KMS-11 (cell line): Measurements from ENCODE around the gene PLA2G2F.

ENCODE experiments used
- H2AFZ ChIP-seq: fragments of 200-600 bp; sonication (generic); 2 replicates; pipeline ENCODE4 v1.6.1; 2016; ENCODE audit warnings: antibody characterized with exemption, mixed run types, low read depth
- H3K27ac ChIP-seq: fragments of 200-600 bp; sonication (generic); 2 replicates; pipeline ENCODE4 v1.6.1; 2016; ENCODE audit warnings: mild to moderate bottlenecking, mixed run types
- H3K27me3 ChIP-seq: fragments of 200-600 bp; sonication (generic); 2 replicates; pipeline ENCODE4 v1.6.1; 2017; ENCODE audit warnings: mild to moderate bottlenecking, low read depth, mixed run types, moderate library complexity; ENCODE audit not compliant: insufficient read depth
- H3K36me3 ChIP-seq: fragments of 200-600 bp; sonication (generic); 2 replicates; pipeline ENCODE4 v1.6.1; 2017; ENCODE audit warnings: mild to moderate bottlenecking, mixed run types; ENCODE audit not compliant: insufficient read depth
- H3K4me1 ChIP-seq: fragments of 200-600 bp; sonication (generic); 2 replicates; pipeline ENCODE4 v1.6.1; 2016; ENCODE audit warnings: mild to moderate bottlenecking, low read depth, mixed run types; ENCODE audit not compliant: poor library complexity, severe bottlenecking
- H3K4me2 ChIP-seq: fragments of 200-600 bp; sonication (generic); 2 replicates; pipeline ENCODE4 v1.7.0; 2016; ENCODE audit warnings: mild to moderate bottlenecking, mixed run types
- H3K4me3 ChIP-seq: fragments of 200-600 bp; sonication (generic); IDR thresholded peaks from 2 replicates; pipeline ENCODE4 v1.6.1; 2017; ENCODE audit warnings: low read depth, low read length, mixed read lengths; ENCODE audit not compliant: insufficient read depth
- H3K79me2 ChIP-seq: fragments of 200-600 bp; sonication (generic); 2 replicates; pipeline ENCODE4 v1.6.1; 2016; ENCODE audit warnings: low read depth, mixed run types; ENCODE audit not compliant: insufficient read depth
- H3K9ac ChIP-seq: fragments of 200-600 bp; sonication (generic); 2 replicates; pipeline ENCODE4 v1.6.1; 2016; ENCODE audit warnings: mild to moderate bottlenecking, mixed run types
- H4K20me1 ChIP-seq: fragments of 200-600 bp; sonication (generic); 2 replicates; pipeline ENCODE4 v1.6.1; 2016; ENCODE audit warnings: mild to moderate bottlenecking, mixed run types; ENCODE audit not compliant: insufficient read depth
- CTCF ChIP-seq: fragments of 200-600 bp; sonication (generic); conservative IDR thresholded peaks from 2 replicates; pipeline ENCODE4 v1.6.1; 2017; ENCODE audit warnings: low read depth, mild to moderate bottlenecking, antibody characterized with exemption, low read length, moderate library complexity, mixed read lengths

Gene PLA2G2F

DNA sequence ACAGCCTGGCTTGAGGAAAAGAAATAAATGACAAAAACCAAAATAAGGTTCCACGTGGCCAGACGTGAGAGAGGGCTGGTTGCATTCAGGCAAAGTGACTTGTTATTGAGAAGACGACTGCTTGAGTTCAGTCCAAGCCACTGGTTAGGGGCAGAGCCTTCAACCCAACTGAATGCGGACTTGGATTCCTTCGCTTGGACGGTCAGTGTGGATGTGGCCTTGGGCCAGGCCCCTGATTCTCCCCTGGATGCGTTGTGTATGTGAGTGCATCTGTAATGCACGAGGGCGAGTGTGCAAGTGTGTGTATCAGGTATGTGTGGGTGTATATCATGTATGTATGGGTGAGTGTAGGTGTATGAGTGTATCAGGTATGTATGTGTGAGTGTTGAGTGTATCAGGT is 1.9 kb downstream of the PLA2G2F start:
- Histone ChIP-seq H4K20me1 (no peaks in the 10 kb centered on the region), H3K4me2 (no peak overlapping the region), H3K4me3 (no peak overlapping the region), H3K4me1 (no peaks in the 10 kb centered on the region), H3K27me3 (peaks cover 12% of the 10 kb centered on the region), H3K79me2 (no peaks in the 10 kb centered on the region), H3K36me3 (no peaks in the 10 kb centered on the region), H3K9ac (no peak overlapping the region), H3K27ac (no peak overlapping the region), H2AFZ (no peak overlapping the region)
- TF ChIP-seq CTCF: no peak

DNA sequence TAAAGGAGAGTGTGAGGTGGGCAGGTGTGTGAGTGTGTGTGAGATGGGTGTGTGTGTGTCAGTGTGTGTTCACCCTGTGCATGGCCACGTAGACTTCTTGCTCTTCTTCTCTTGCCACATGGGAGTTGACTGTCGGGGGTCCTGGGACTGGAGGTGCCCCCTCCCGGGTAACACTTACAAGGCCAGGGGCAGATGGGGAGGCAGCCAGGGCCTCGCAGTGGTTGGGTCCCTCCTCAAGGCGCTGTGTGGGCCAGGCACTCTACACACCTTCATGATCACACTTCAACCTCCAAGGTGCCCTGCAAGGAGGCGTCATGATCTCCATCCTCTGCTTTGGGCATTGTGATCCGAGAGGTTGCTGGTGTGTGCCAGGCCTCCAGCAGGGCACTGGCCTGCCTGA is 2.3 kb downstream of the PLA2G2F start:
- Histone ChIP-seq H3K4me3 (no peak overlapping the region), H3K27ac (no peak overlapping the region), H3K4me2 (no peak overlapping the region), H3K4me1 (no peaks in the 10 kb centered on the region), H3K27me3 (peaks cover 14% of the 10 kb centered on the region), H3K9ac (no peak overlapping the region), H3K79me2 (no peaks in the 10 kb centered on the region), H4K20me1 (no peaks in the 10 kb centered on the region), H3K36me3 (no peaks in the 10 kb centered on the region), H2AFZ (no peak overlapping the region)
- TF ChIP-seq CTCF: no peak

DNA sequence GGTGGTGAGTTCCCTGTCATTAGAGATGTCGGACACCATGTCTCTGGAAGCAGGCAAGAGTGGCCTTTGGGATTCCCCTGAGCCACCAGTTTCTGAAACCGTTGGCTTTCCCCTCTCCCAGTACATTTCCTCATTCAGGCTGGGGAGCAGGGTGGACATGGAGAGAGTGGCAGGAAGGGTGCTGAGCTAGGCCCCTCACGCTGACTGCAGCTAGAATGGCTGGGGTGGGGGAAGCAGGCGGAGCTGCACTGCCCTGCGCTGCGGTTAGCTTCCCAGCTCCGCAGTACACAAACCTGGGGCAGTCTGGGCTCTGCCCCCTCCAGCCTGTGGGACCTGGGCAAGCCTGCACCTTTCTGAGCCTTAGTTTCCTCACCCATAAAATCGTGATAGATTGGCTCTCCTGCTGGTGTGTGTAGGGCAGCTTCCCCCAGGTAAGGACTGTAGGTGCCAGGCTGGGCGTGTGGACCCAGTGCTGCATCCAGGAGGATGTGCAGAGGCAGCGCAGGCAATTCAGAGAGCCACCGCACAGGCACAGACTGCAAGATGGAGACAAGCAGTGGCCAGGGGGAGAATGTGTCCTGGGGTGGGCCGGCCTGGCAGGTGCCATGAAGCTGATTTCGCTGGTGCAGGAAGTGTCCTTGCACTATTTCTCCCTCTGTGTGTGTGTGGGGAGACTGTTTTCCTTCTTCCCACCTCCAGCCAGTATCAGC is 3.0 kb downstream of the PLA2G2F start:
- H3K4me3 ChIP-seq: no peak overlapping the region
- no peak overlapping the region for H3K9ac ChIP-seq
- H3K27me3 ChIP-seq: peaks cover 8% of the 10 kb centered on the region; the same call in 1 of the 2 replicates
- no peaks in the 10 kb centered on the region for H3K4me1 ChIP-seq
- no peaks in the 10 kb centered on the region for H3K79me2 ChIP-seq
- no peaks in the 10 kb centered on the region for H4K20me1 ChIP-seq
- no peak overlapping the region for H2AFZ ChIP-seq
- H3K4me2 ChIP-seq: no peak overlapping the region
- H3K27ac ChIP-seq: no peak overlapping the region
- no peaks in the 10 kb centered on the region for H3K36me3 ChIP-seq
- TF ChIP-seq CTCF: no peak

- Histone ChIP-seq H3K4me2 (no peak overlapping the region), H3K4me3 (no peak overlapping the region), H4K20me1 (no peaks in the 10 kb centered on the region), H3K27me3 (peaks cover 8% of the 10 kb centered on the region; the same call in 1 of the 2 replicates), H2AFZ (no peak overlapping the region), H3K79me2 (no peaks in the 10 kb centered on the region), H3K4me1 (no peaks in the 10 kb centered on the region), H3K36me3 (no peaks in the 10 kb centered on the region), H3K27ac (no peak overlapping the region), H3K9ac (no peak overlapping the region)
- no peak for TF ChIP-seq CTCF
Observed at GRCh38 chr1:20143318-20143717, 4.2 kb downstream of the PLA2G2F start.
